GM21723 (cell line): ENCODE measurements around the gene SPR.

ENCODE experiments used
- ATAC-seq: cut with Tn5 transposase; IDR thresholded peaks from one replicate; pipeline ENCODE4 v1.9.1; 2021; ENCODE audit warnings: mild to moderate bottlenecking, moderate library complexity; ENCODE audit not compliant: unreplicated experiment

Gene SPR

DNA sequence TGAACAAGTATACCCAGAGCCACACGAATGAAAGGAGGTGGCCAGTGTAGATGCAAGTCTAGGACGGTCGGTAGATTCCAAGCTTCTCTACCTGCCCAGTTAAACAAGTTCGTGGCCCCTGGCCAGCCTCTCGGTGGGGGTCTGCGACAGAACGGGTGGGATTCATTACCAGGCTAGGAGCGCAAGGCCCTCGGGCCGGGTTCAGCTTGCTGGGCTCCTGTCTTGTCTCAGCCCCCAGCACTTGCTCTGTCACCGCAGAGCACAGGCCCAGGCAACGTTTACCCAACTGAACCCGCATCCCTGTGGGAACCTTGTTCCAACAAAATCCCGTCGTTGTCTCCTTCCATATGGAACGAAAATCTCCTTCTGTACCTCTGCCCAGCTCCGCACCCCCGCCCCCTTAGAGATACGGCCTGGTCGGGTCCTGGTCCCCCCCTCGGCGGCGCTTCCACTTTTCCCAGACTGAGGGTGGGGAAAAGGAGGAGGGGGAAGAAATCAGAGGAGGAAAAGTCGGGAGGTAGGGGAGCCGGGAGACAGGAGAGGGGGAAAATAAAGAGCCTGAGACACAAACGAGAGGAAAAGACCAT, 28.2 kb downstream of the SPR start:
- ATAC-seq = no peak

GRCh38 chr2:72915907-72916742, 28.9 kb downstream of the SPR start:
- ATAC-seq = peak; percentile 56

- ATAC-seq = peak; percentile 1
These were observed 29.5 kb downstream of the SPR start for GRCh38 chr2:72916743-72917137.

- ATAC-seq = peak; percentile 53
These were observed 30.1 kb downstream of the SPR start, which contains the start of gene EMX1 for GRCh38 chr2:72917138-72917876. Gene EMX1 (plus strand): TSS chr2:72917519. CDS start chr2:72917853, 334 bp downstream.

DNA sequence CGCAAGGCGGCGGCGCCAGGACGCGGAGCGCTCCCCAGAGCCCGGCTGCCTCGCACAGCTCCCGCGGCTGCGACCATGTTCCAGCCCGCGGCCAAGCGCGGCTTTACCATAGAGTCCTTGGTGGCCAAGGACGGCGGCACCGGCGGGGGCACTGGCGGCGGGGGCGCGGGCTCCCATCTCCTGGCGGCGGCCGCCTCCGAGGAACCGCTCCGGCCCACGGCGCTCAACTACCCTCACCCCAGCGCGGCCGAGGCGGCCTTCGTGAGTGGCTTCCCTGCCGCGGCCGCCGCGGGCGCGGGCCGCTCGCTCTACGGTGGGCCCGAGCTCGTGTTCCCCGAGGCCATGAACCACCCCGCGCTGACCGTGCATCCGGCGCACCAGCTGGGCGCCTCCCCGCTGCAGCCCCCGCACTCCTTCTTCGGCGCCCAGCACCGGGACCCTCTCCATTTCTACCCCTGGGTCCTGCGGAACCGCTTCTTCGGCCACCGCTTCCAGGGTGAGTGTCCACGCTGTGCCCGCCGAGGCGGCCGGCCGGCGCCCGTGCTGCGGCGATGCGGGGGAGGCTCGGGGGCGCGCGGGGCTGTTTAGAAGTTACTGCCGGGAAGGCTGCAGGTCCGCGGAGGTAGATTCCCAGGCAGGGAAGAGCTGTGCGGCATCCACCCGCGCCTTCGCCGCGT, 30.8 kb downstream of the SPR start:
- peak; percentile 10 for ATAC-seq

DNA sequence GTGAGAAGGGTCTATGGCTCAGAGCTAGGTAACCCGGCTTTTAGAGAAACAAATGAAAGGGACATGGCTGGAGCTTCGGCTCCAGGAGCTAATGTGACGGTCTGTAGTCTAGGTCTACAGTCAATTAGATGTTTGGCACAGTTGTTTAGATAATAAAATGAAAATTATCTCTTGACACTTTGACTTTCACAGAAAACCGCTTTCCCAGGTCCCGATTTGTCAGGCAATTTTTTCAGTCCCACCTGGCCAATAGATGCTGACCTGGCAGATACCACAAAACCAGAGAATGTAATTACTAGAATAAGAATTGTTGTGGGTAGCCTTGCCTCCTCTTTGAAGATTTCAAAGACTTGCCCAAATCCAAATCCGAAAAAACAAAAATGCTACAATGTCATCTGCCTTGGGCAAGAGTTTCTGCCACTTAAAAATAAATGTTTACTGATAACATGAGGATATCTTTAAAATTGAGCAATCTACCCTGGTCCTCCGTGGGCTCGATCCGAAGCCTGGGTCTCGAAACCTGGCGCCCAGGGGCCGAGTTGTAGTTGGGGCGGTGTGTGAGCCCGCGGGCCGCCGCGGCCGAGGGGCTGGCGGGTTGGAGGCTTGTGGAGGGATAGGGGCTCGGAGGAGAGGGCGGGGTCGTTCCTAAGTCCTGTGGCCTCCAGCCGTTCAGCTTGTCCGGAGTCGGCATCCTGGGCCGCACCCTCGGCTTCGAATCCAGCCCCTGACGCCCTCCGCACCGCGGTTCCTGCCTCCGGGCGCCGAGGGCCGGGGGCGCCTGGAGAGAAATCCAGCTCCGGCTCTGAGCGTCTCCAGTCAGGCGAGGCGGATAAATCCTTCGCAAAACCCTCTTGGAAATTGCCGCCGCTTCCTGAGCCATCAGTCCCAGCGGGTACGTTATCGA, 32.5 kb downstream of the SPR start:
- no peak for ATAC-seq

DNA sequence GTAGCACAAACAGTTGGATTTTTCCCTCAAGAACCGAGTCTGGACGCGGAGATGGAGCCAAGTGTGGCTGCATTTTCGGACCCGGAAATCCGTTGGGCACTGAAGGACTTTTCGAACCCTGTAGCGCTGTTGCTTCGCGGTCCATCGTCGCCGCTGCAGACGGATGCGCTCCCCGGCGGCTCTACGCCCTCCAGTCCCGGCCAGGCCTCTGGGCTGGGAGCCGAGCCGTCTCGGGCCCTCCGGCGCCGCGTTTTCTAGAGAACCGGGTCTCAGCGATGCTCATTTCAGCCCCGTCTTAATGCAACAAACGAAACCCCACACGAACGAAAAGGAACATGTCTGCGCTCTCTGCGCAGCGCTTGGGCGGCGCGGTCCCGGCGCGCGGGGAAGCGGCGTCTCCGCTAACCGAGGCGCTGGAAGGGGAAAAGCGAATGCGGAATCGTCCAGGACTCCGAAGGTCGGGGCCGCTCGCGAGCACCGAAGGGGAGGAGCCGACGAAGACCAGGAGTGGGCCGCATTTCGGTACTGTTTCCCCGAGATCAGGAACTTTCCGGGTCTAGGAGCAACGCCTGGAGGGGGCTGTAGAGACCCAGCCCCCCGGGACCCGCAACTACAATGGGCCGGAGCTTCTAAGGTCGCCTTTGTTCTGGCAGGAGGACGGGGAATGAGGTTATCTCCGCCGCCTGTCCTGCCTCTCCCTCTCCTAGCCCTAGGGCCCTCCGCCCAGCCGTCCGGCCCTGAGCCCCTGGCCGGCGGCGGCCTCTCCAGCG, 33.3 kb downstream of the SPR start:
- ATAC-seq = no peak

- no peak for ATAC-seq
These were observed 34.1 kb downstream of the SPR start for GRCh38 chr2:72921088-72921851.

GRCh38 chr2:72921853-72922252, 34.6 kb downstream of the SPR start:
- no peak for ATAC-seq

DNA sequence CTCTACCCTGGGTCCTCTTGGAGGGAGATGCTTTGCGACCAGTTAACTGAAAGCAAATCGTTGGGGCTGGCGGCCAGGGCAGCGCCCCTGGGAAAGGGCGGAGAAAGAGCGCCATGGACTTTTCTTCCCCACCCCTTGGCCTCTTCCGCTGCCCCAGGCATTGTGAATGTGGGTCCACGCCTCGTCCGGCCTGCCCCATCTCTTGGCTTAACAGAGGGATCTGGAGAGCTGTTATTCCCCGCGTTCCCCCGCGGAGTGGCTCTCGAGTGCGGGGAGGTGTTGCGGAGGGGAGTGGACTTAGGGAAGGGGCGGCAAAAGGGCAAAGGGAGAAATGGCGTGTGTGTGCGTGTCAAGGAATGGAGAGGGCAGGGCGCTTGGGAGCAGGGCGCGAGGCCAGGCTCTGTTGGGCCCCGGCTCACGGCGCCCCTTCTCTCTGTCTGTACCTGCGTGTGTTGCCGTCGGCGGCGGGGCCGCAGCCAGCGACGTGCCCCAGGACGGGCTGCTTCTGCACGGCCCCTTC, 36.7 kb downstream of the SPR start:
- no peak for ATAC-seq

GRCh38 chr2:72924353-72925240, 37.4 kb downstream of the SPR start:
- ATAC-seq = peak; percentile 58

- ATAC-seq = no peak
These were observed 38.2 kb downstream of the SPR start for GRCh38 chr2:72925328-72925943.

- no peak for ATAC-seq
These were observed 39.2 kb downstream of the SPR start for GRCh38 chr2:72926368-72926767.

- no peak for ATAC-seq
These were observed 39.7 kb downstream of the SPR start for GRCh38 chr2:72926811-72927465.

DNA sequence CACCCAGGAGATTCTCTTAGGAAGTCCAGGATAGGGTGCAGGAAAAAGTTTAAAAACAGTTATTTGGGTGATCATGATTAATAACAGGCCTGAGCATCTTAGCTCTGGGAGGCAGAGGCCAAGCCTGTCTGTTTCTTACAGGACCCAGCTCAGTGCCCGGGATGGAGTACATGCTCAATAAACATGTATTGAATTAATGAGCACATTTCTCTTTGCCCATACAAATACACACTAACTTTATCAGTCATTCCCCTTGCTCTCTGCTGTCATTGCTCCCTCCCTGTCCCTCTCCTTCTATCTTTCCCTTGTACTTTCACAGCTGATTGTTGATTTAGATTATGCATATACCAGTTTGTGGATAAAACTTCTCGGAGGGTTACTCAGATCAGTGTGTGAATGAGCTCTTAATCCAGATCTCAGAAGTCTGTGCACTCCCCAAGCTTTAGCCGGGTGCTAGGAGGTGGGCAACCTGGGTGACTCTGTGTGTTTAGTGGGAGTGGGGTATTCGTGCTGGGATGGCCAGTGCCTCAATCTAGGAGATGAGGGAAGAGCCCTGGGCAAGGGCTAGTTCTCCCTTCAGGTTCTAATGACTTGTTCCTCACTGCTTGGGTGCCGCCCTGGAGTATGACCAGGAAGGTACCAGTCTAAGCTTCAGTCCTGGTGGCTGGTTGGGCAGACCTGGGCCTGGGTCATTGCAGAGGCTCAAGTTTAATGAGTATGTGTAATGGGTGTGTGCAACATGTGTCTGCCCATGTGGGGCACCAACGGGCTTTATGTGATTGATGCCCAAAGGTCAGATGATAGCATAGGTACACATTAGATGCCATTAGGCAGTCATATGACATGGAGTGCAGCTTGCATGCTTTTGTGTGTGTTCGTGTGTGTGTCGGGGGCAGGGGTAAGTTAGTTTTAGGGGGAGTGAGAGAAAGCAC, 40.7 kb downstream of the SPR start:
- no peak for ATAC-seq
